ENCODE results near the gene PABPC3. TPM values are rescaled to one million over a fixed set of nuclear protein-coding genes. Genes with fewer than 3 reads are reported as not detected.

The PABPC3 gene
- total RNA-seq, 1 experiment from 2014 or later, result 0.24 TPM

Other genes with a start within 250 kb of the PABPC3 start
- not detected in 2 replicates for gene AMER2, start 76.2 kb downstream of the PABPC3 start, total RNA-seq (2014; rRNA removed; shearing (Covaris generic))
- 10.0 and 15.0 TPM in 2 replicates for gene MTMR6, start 191.4 kb downstream of the PABPC3 start, total RNA-seq (2014; rRNA removed; shearing (Covaris generic))
- 56.1 and 82.7 TPM in 2 replicates for gene NUP58, start 205.5 kb downstream of the PABPC3 start, total RNA-seq (2014; rRNA removed; shearing (Covaris generic))

Measured in G401 (cell line).